Measurements from ENCODE around the gene TREML1. TPM values are rescaled to one million over a fixed set of nuclear protein-coding genes. Genes with fewer than 3 reads are reported as not detected.
"Not testable (repeated sequence)": the region's sequence is repeated elsewhere in the genome, so short reads cannot be mapped to it uniquely, and the experiment has no call there.

The TREML1 gene
- total RNA-seq, 1 donor: not detected

- no peak for DNase-seq (ENCODE audit: low read depth)
- TF ChIP-seq CTCF (IDR thresholded peaks at IDR 0.05; ENCODE audit: insufficient read depth, low read depth, low read length): no peak
- H3K4me3 ChIP-seq (ENCODE audit: low read depth, low read length): no peak overlapping the region
These were observed 31.2 kb downstream of the TREML1 start for GRCh38 chr6:41122918-41123317.

GRCh38 chr6:41122373-41122772, 31.8 kb downstream of the TREML1 start:
- no peak for DNase-seq (ENCODE audit: low read depth)

GRCh38 chr6:41120058-41120457, 34.1 kb downstream of the TREML1 start:
- no peak overlapping the region for H3K4me3 ChIP-seq (ENCODE audit: low read depth, low read length)
- DNase-seq (ENCODE audit: low read depth): no peak
- no peak for TF ChIP-seq CTCF (IDR thresholded peaks at IDR 0.05; ENCODE audit: insufficient read depth, low read depth, low read length)

More at GRCh38 chr6:41122373-41122772, 31.8 kb downstream of the TREML1 start:
- H3K4me3 ChIP-seq (ENCODE audit: low read depth, low read length): no peak overlapping the region
- TF ChIP-seq CTCF (IDR thresholded peaks at IDR 0.05; ENCODE audit: insufficient read depth, low read depth, low read length): no peak

GRCh38 chr6:41119508-41119907, 34.6 kb downstream of the TREML1 start:
- no peak for DNase-seq (ENCODE audit: low read depth)
- H3K4me3 ChIP-seq (ENCODE audit: low read depth, low read length): no peak overlapping the region
- no peak for TF ChIP-seq CTCF (IDR thresholded peaks at IDR 0.05; ENCODE audit: insufficient read depth, low read depth, low read length)

GRCh38 chr6:41115027-41115426, 39.1 kb downstream of the TREML1 start:
- not testable (repeated sequence) for DNase-seq (ENCODE audit: low read depth); H3K4me3 ChIP-seq (ENCODE audit: low read depth, low read length)

- no peak overlapping the region for H3K4me3 ChIP-seq (ENCODE audit: low read depth, low read length)
- no peak for DNase-seq (ENCODE audit: low read depth)
- TF ChIP-seq CTCF (IDR thresholded peaks at IDR 0.05; ENCODE audit: insufficient read depth, low read depth, low read length): no peak
These were observed 43.1 kb downstream of the TREML1 start for GRCh38 chr6:41111017-41111416.

GRCh38 chr6:41103847-41104246, 50.3 kb downstream of the TREML1 start:
- DNase-seq (ENCODE audit: low read depth): no peak
- no peak overlapping the region for H3K4me3 ChIP-seq (ENCODE audit: low read depth, low read length)
- TF ChIP-seq CTCF (IDR thresholded peaks at IDR 0.05; ENCODE audit: insufficient read depth, low read depth, low read length): no peak
